HG02763 (cell line): ENCODE results near the gene GLIPR2.

Experiments
- ATAC-seq: cut with Tn5 transposase; IDR thresholded peaks from one replicate; pipeline ENCODE4 v1.9.1; 2021; ENCODE audit warnings: mild to moderate bottlenecking, moderate library complexity; ENCODE audit not compliant: unreplicated experiment

The GLIPR2 gene

GRCh38 chr9:36191686-36192085 lies 55.2 kb downstream of the GLIPR2 start:
- no peak for ATAC-seq

GRCh38 chr9:36192196-36192595 lies 55.7 kb downstream of the GLIPR2 start:
- ATAC-seq: no peak

- no peak for ATAC-seq
Measured at GRCh38 chr9:36193023-36193422, 56.5 kb downstream of the GLIPR2 start.

GRCh38 chr9:36194326-36195000 lies 57.9 kb downstream of the GLIPR2 start:
- ATAC-seq: no peak

GRCh38 chr9:36204906-36205547 lies 68.5 kb downstream of the GLIPR2 start:
- no peak for ATAC-seq

- no peak for ATAC-seq
Measured at GRCh38 chr9:36207016-36207415, 70.5 kb downstream of the GLIPR2 start.

GRCh38 chr9:36207546-36208012 lies 71.0 kb downstream of the GLIPR2 start:
- ATAC-seq: no peak

GRCh38 chr9:36208521-36209253 lies 72.2 kb downstream of the GLIPR2 start:
- ATAC-seq: no peak

- no peak for ATAC-seq
Measured at GRCh38 chr9:36210722-36211121, 74.2 kb downstream of the GLIPR2 start.

GRCh38 chr9:36211510-36211909 lies 75.0 kb downstream of the GLIPR2 start:
- no peak for ATAC-seq

- no peak for ATAC-seq
Measured at GRCh38 chr9:36213387-36213786, 76.9 kb downstream of the GLIPR2 start.
